GM18873 (cell line): ENCODE data around the gene SMAD6.
"Not testable (repeated sequence)": the region's sequence is repeated elsewhere in the genome, so short reads cannot be mapped to it uniquely, and the experiment has no call there.

ENCODE experiments used
- ATAC-seq: cut with Tn5 transposase; IDR thresholded peaks from one replicate; pipeline ENCODE4 v1.9.1; 2021; ENCODE audit warnings: mild to moderate bottlenecking, moderate library complexity, moderate number of reproducible peaks; ENCODE audit not compliant: unreplicated experiment, low FRiP score

Gene SMAD6

DNA sequence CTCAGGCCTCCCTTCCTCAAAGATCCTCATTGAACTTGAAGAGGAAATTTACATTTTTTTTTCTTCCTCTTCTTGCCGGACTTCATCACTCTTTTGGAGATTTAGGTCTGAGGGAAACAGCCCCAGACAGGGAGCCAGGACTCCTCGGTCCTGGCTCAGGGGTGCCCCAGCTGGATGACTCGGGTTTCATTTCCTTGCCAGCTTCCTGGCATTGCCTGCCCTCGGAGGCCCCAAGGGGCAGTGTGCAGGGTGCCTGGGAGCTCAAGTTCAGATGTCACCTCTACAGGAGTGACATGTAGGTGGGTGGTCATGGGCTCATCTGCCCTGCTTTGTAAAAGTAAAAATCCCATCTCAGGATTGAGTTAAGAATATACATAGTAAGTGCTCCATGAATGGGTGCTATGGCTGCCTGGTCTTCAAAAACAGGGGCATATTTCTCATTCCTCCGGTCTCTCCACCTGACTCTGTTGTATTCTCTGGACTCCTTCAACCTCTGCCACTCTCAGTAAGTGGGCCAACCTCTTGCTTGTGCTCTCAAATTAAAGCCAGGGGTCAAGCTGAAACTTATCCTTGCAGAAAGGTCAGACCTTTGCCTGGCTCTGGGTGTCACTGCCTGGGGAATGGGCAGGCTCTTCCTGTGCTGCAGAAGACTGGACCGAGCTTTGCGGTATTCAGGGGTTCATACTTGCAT, 51.8 kb downstream of the SMAD6 start:
- no peak for ATAC-seq

- ATAC-seq = no peak
Measured at GRCh38 chr15:66754789-66755188, 52.8 kb downstream of the SMAD6 start.

DNA sequence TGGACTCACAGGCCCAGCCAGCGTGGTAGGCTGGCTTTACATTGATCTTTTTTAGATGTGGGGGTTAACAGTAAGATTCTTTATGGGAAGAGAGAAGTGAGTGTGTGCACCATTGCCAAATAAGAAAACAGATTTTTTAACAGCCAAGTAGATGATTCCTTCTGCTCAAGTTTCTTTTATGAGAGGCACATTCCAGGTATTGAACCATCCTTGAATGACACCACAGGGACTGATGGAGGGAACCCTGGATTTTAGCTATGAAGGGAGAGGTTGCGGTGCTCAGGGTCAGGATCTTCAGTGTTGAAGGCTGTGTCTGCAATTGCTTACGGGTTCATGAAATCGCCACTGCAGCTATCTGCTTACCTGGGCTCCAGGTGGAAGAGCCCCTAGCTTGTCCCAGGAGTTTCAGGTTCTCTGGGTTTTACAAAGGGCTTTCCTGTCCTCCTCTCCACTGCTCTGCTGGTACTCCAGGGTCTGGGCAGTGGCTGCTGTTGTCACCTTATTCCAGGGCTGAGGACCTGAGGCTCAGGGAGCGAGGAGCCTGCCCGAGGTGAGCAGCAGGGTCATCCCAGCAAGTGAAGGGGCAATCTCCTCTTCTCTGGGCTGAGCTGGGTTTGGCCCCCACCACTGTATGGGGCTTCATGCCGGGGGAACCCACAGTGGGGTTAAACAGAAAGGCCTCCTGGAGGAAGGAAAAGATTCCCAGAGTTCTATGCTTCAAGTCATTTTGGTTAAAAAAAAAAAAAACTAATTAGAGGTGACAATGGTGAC, 53.4 kb downstream of the SMAD6 start:
- ATAC-seq = no peak

DNA sequence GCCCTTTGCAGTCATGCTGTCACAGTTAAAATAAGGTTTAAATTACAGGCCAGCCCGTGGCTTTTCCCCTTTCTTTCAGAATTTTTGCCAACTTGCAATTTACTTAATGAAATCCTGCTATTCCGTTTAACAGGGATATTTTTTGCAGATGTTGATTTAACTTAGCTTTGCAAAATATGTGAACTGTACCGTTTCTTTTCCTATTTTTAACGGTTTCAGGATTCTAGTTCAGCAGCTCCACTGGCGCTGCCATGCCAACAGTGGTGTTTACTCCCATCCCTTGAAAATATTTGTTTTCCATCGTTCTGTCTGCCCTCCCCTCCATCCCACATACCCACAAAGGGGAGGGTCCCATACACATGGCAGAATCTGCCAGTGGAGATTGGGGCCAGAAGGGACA, 54.3 kb downstream of the SMAD6 start:
- no peak for ATAC-seq

DNA sequence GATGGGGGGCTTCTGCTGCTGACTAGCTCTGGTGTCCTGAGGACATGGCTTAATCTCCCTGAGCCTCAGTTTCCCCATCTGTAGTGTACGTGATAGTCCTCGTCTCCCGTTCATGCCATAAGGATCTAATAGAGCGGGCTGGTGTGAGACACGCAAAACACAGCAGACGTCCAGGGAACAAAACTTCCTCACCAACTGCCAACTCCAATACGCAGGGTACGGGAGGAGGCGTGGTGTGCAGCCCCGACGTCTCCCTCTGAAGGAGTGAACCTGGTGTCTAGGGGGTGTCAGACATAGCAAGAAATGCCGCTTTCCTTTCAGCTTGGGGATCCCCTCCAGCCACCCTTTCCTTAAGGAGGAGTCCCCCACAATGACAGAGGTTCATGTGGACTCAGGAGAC, 55.0 kb downstream of the SMAD6 start:
- no peak for ATAC-seq

DNA sequence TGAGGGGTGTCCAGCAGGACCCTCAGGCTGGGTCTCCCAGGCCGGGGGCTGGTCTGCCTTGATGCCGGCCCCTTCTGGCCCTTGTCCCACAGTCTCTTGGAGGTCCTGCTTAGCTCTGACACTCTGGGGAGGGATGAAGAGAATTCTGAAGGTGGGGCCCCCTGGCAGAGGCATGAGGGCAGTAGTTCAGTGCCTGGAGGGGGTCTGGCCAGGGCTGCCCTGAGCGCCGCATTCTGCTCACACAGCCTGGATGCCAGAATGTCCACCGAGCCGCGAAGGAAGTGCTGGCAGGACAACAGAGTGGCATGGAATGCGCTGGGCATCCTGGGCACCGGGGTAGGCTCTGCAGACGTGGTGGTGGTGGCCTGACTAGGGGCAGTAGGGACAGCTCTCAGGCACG, 55.5 kb downstream of the SMAD6 start:
- no peak for ATAC-seq

DNA sequence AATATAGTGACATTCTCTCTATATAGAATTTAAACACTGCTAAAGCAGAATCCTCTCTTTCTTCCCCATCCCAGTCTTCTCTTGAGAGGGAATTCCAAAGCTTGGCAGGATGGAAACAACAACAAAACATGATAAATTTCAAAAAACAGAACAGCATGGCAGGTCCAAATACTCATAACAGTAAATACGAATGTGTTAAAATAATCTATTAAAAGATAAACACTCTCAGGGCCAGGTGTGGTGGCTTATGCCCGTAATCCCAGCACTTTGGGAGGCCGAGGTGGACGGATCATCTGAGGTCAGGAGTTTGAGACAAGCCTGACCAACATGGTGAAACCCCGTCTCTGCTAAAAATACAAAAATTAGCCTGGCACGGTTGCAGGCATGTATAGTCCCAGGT, 56.2 kb downstream of the SMAD6 start:
- ATAC-seq = not testable (repeated sequence)

- ATAC-seq = no peak
Measured at GRCh38 chr15:66758844-66759243, 56.8 kb downstream of the SMAD6 start.

GRCh38 chr15:66760097-66760967, 58.3 kb downstream of the SMAD6 start:
- ATAC-seq = no peak

- ATAC-seq = no peak
Measured at GRCh38 chr15:66760968-66761725, 59.1 kb downstream of the SMAD6 start.

GRCh38 chr15:66761726-66762595, 59.9 kb downstream of the SMAD6 start:
- ATAC-seq = no peak

DNA sequence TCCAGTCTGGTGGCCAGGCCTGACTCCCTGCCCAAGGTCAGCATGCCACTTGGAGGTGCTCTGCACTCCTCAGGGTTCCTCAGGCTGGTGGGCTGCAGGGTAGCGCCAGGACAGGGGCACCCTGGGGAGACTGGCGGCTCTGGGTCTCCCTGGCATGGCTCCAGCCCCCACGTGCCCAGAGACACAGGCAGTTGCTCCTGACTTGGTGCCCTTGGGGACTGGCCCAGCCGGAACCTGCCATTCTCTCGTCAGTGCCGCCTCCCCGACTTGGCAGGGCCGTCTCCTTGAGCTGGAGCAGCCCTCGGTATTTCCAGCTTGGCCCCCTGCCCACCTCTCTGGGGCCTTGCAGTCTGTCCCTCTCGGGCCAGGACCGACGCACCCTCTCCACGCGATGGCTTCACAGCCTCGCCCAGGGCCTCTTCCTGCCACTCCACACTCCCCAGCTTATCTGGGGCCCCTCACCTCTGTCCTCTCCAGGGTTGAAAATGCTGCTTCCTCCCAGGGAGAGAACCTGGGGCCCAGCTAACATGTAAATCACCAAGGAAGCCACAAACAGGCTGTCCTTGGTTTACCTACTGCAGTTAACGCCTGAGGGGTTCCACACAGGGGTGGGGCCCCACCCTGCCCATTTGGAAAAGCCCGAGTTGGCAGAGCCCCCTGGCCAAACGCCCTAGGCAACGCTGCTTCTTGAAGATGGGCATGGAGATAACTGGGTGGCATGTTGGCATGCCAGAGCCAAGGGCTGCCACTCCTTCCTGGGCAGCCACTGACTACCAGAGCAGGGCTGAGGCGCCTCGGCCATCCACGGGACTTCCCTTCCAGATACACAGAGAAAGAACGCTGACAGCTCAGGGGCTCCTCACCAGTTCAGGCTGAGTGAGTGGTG, 61.4 kb downstream of the SMAD6 start:
- ATAC-seq = no peak

- ATAC-seq = no peak
Measured at GRCh38 chr15:66764072-66764786, 62.2 kb downstream of the SMAD6 start.

GRCh38 chr15:66765478-66766281, 63.6 kb downstream of the SMAD6 start:
- no peak for ATAC-seq

DNA sequence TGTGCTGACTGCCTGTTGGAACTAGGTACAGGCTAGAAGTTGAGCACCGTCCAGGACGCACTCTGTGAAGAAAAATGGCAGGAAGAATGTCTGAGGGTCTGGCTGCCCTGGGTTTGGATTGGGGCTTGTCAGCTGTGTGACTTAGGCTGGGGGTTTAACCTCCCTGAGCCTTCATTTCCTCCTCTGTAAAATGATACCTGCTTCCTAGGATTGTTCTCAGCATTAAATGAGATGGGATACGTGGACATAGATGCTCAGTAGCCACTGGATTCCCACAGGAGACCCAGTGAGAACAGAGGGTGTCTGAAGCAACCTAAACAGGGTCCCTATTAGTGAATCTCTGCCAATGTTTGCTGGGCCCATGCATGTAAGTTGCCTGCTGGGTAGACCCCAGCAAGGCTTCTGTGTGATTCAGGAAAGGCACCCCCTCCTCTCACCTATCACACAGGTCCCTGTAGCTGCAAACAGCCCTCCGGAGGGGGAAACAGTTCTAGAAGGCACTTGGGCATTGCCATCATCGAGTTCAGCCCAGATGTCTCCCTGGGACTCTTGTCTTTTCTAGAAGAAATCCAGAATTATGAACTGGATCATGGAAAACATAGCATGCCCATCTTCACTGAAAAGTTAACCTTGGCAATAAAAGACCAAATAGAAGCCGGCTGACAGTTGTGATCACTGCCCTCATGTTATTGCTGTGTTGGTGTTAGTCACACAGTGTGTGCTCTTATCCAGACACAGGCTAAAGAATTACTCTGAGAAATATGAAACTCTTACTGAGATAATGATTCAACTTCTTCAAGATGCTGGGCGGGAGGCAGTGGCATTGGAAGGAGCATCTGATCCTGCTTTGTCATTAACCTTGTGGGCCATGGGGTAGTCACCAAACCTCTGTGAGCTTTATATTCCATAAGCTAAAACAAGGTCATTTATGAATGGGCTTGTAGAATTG, 64.5 kb downstream of the SMAD6 start:
- no peak for ATAC-seq

- no peak for ATAC-seq
Measured at GRCh38 chr15:66767240-66767659, 65.2 kb downstream of the SMAD6 start.
